ENCODE data around the gene BRI3. TPM values are rescaled to one million over a fixed set of nuclear protein-coding genes. Genes with fewer than 3 reads are reported as not detected.

BRI3 gene
- total RNA-seq, 2 experiments from 2014 or later: 68.0 to 76.5 TPM

GRCh38 chr7:98319176-98319575 is 37.7 kb downstream of the BRI3 start:
- Histone ChIP-seq H3K27ac (ENCODE audit: low read depth in 1 of 2, low read length in 2 of 2) (no peak overlapping the region), H3K4me3 (ENCODE audit: low read length) (no peak overlapping the region), H3K9me3 (ENCODE audit: control insufficient read depth in 1 of 2, insufficient read depth in 1 of 2, low read length in 2 of 2) (peaks cover 0 to 4% of the 10 kb centered on the region in 2 experiments), H3K27me3 (ENCODE audit: control insufficient read depth in 1 of 2, insufficient read depth in 2 of 2, low read length in 2 of 2) (peaks cover 6 to 7% of the 10 kb centered on the region in 2 experiments), H3K4me1 (ENCODE audit: insufficient read depth, low read length) (no peaks in the 10 kb centered on the region), H3K36me3 (ENCODE audit: insufficient read depth, low read length) (no peaks in the 10 kb centered on the region)
- ChIA-PET POLR2A (no interaction called here), CTCF (no interaction called here)
- Mint-ChIP-seq H3K27ac (no peak overlapping the region), H3K9me3 (no peaks in the 10 kb centered on the region), H3K4me1 (ENCODE audit: low read depth) (no peaks in the 10 kb centered on the region), H3K36me3 (ENCODE audit: low read depth) (peaks cover 3% of the 10 kb centered on the region), H3K4me3 (no peak overlapping the region), H3K27me3 (peaks cover 8% of the 10 kb centered on the region)
- DNase-seq (no peak), ATAC-seq (ENCODE audit: poor library complexity) (no peak)
- TF ChIP-seq CTCF (IDR thresholded peaks at IDR 0.05): no peak
- intact Hi-C loops (cut with DNase I, micrococcal nuclease): no loop called here

GRCh38 chr7:98321301-98321700 is 39.8 kb downstream of the BRI3 start:
- no peak overlapping the region for H3K27ac Mint-ChIP-seq
- ChIA-PET POLR2A (no interaction called here), CTCF (no interaction called here)
- peaks cover 8% of the 10 kb centered on the region for H3K27me3 Mint-ChIP-seq
- TF ChIP-seq CTCF (IDR thresholded peaks at IDR 0.05): no peak
- Histone ChIP-seq H3K4me3 (ENCODE audit: low read length) (no peak overlapping the region), H3K9me3 (ENCODE audit: control insufficient read depth in 1 of 2, insufficient read depth in 1 of 2, low read length in 2 of 2) (peaks cover 0 to 4% of the 10 kb centered on the region in 2 experiments), H3K36me3 (ENCODE audit: insufficient read depth, low read length) (no peaks in the 10 kb centered on the region), H3K27me3 (ENCODE audit: control insufficient read depth in 1 of 2, insufficient read depth in 2 of 2, low read length in 2 of 2) (peaks cover 6 to 7% of the 10 kb centered on the region in 2 experiments), H3K4me1 (ENCODE audit: insufficient read depth, low read length) (no peaks in the 10 kb centered on the region), H3K27ac (ENCODE audit: low read depth in 1 of 2, low read length in 2 of 2) (no peak overlapping the region)
- no peaks in the 10 kb centered on the region for H3K4me1 Mint-ChIP-seq (ENCODE audit: low read depth)
- peaks cover 3% of the 10 kb centered on the region for H3K36me3 Mint-ChIP-seq (ENCODE audit: low read depth)
- DNase-seq (no peak), ATAC-seq (ENCODE audit: poor library complexity) (no peak)
- intact Hi-C loops (cut with DNase I, micrococcal nuclease): no loop called here
- H3K9me3 Mint-ChIP-seq: no peaks in the 10 kb centered on the region
- H3K4me3 Mint-ChIP-seq: no peak overlapping the region

- Histone ChIP-seq H3K27ac (ENCODE audit: low read depth in 1 of 2, low read length in 2 of 2) (no peak overlapping the region), H3K9me3 (ENCODE audit: control insufficient read depth in 1 of 2, insufficient read depth in 1 of 2, low read length in 2 of 2) (no peaks in the 10 kb centered on the region), H3K4me3 (ENCODE audit: low read length) (no peak overlapping the region), H3K36me3 (ENCODE audit: insufficient read depth, low read length) (no peaks in the 10 kb centered on the region), H3K4me1 (ENCODE audit: insufficient read depth, low read length) (no peaks in the 10 kb centered on the region), H3K27me3 (ENCODE audit: control insufficient read depth in 1 of 2, insufficient read depth in 2 of 2, low read length in 2 of 2) (peaks cover 6 to 7% of the 10 kb centered on the region in 2 experiments)
- H3K27ac Mint-ChIP-seq: no peak overlapping the region
- no peak for TF ChIP-seq CTCF (IDR thresholded peaks at IDR 0.05)
- ChIA-PET CTCF (no interaction called here), POLR2A (interaction anchor here (0.5 kb wide), 1 partner anchor 216 kb away, joined by 3 read pairs; the partner anchor contains the start of gene LMTK2)
- DNase-seq (no peak), ATAC-seq (ENCODE audit: poor library complexity) (no peak)
- H3K36me3 Mint-ChIP-seq (ENCODE audit: low read depth): peaks cover 3% of the 10 kb centered on the region
- no peaks in the 10 kb centered on the region for H3K4me1 Mint-ChIP-seq (ENCODE audit: low read depth)
- intact Hi-C loops (cut with DNase I, micrococcal nuclease): no loop called here
- H3K9me3 Mint-ChIP-seq: no peaks in the 10 kb centered on the region
- H3K27me3 Mint-ChIP-seq: peaks cover 8% of the 10 kb centered on the region
- no peak overlapping the region for H3K4me3 Mint-ChIP-seq
Observed at GRCh38 chr7:98322331-98323270, 41.1 kb downstream of the BRI3 start.
